ENCODE data around the gene BCR.

Gene BCR

DNA sequence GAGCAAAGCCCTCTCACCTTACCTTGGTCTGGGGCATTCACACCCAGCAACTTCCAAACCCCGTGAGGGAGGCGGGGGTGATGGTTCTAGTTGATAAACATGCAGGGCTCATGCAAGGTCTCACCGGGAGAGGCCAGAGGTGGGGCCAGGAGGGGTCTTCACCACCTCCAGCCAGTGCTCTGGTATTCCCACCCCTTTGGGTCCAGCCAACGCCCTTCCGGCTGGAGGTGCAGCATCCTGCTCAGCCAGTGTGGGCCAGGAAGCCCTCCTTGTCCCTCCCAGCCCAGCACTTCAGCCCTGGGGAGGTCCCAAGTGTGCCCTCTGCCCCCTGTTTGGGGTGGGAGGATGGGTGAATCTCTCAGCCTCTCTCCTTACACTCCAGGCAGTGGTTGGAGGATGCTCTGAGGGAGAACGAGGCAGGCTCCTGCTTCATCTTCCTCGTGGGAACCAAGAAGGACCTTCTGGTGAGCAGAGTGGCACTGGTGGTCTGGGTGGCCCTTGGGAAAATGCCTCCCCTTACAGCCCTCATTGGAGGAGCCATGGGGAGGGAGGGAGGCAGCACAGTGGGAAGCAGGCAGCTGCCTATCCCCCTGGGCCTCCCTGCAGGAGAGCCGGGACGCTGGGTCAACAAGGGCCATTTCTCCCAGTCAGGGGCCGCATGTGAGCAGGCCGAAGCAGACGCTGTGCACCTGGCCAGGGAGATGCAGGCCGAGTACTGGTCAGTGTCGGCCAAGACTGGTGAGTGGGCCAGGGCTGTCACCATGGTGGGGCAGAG is 21.6 kb upstream of the BCR start:
- Histone ChIP-seq H3K27ac (ENCODE audit: low read depth, low read length) (no peak overlapping the region), H3K36me3 (ENCODE audit: control insufficient read depth in 1 of 2, insufficient read depth in 2 of 2, low read length in 2 of 2) (no peaks in the 10 kb centered on the region), H3K9me3 (ENCODE audit: control insufficient read depth in 1 of 2, low read length in 2 of 2) (no peaks in the 10 kb centered on the region), H3K4me3 (ENCODE audit: low read depth in 1 of 2, low read length in 2 of 2) (no peak overlapping the region), H3K4me1 (ENCODE audit: control insufficient read depth in 1 of 2, insufficient read depth in 2 of 2, low read length in 2 of 2) (peaks cover 0 to 9% of the 10 kb centered on the region in 2 donors), H3K9ac (ENCODE audit: low read depth in 1 of 2, low read length in 2 of 2) (no peak overlapping the region), H3K27me3 (ENCODE audit: control insufficient read depth in 1 of 2, insufficient read depth in 2 of 2, low read length in 2 of 2) (no peaks in the 10 kb centered on the region)

DNA sequence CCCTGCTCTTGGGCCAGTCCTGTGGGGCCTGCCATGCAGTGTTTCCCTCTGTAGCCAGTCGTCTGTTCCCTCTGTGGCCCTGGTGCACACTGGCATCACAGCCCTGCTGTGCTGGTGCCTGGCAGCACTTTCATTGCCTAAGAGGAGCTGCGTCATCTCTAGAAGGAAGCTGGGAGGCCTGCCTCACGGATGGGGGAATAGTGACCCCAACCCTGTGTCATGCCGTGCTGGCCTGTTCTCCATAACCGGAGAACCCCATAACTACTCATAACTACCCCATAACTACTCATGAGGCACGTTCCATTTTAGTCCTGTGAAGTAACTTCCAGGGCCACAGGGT is 21.0 kb upstream of the BCR start:
- Histone ChIP-seq H3K9me3 (ENCODE audit: control insufficient read depth in 1 of 2, low read length in 2 of 2) (no peaks in the 10 kb centered on the region), H3K27me3 (ENCODE audit: control insufficient read depth in 1 of 2, insufficient read depth in 2 of 2, low read length in 2 of 2) (no peaks in the 10 kb centered on the region), H3K36me3 (ENCODE audit: control insufficient read depth in 1 of 2, insufficient read depth in 2 of 2, low read length in 2 of 2) (no peaks in the 10 kb centered on the region), H3K4me3 (ENCODE audit: low read depth in 1 of 2, low read length in 2 of 2) (no peak overlapping the region), H3K4me1 (ENCODE audit: control insufficient read depth in 1 of 2, insufficient read depth in 2 of 2, low read length in 2 of 2) (peaks cover 0 to 9% of the 10 kb centered on the region in 2 donors), H3K27ac (ENCODE audit: low read depth, low read length) (no peak overlapping the region), H3K9ac (ENCODE audit: low read depth in 1 of 2, low read length in 2 of 2) (no peak overlapping the region)

DNA sequence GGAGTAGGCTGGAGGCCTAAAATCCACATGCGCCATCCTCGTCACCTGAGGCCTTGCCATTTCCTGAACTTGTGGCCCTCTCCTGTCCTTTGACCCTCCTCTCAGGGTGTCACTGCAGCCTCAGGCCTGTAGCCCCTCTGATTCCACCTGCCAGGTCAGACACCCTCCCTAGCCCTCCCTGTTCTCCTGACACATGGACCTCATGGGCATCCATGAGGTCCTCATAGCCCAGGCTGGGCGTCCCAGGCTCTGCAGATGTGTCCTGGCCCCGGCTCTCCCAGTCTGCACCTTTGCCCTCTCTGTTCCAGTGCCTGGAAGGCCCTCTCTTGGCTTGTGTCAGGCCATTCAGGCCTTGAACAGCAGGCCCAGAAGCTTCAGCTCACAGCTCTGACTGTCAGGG is 19.3 kb upstream of the BCR start:
- H3K4me3 ChIP-seq (ENCODE audit: low read depth in 1 of 2, low read length in 2 of 2), result no peak overlapping the region
- H3K27ac ChIP-seq (ENCODE audit: low read depth, low read length), result no peak overlapping the region
- no peaks in the 10 kb centered on the region for H3K36me3 ChIP-seq (ENCODE audit: control insufficient read depth in 1 of 2, insufficient read depth in 2 of 2, low read length in 2 of 2)
- H3K9ac ChIP-seq (ENCODE audit: low read depth in 1 of 2, low read length in 2 of 2), result no peak overlapping the region
- peaks cover 0 to 13% of the 10 kb centered on the region in 2 donors for H3K4me1 ChIP-seq (ENCODE audit: control insufficient read depth in 1 of 2, insufficient read depth in 2 of 2, low read length in 2 of 2)
- H3K27me3 ChIP-seq (ENCODE audit: control insufficient read depth in 1 of 2, insufficient read depth in 2 of 2, low read length in 2 of 2), result no peaks in the 10 kb centered on the region
- no peaks in the 10 kb centered on the region for H3K9me3 ChIP-seq (ENCODE audit: control insufficient read depth in 1 of 2, low read length in 2 of 2)

DNA sequence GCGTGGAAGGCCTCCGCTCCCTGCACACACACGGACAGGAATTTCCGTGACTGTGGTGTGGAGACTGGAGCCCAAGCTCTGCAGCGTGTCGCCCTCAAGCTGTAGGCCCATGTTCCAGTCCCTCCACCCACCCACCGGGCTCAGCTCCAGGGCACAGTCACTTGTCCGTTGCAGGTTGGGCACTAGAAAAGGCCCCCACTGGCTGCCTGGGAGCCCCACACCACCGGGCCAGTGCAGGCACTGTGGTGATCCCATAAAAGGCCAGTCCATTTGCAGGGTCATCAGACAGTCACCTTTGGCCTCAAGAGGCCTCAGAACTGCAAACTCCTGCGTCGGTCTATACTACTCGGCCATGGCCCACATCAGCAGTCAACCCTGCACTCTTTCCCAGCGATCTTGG is 18.7 kb upstream of the BCR start:
- no peaks in the 10 kb centered on the region for H3K36me3 ChIP-seq (ENCODE audit: control insufficient read depth in 1 of 2, insufficient read depth in 2 of 2, low read length in 2 of 2)
- no peak overlapping the region for H3K27ac ChIP-seq (ENCODE audit: low read depth, low read length)
- no peaks in the 10 kb centered on the region for H3K27me3 ChIP-seq (ENCODE audit: control insufficient read depth in 1 of 2, insufficient read depth in 2 of 2, low read length in 2 of 2)
- peaks cover 0 to 13% of the 10 kb centered on the region in 2 donors for H3K4me1 ChIP-seq (ENCODE audit: control insufficient read depth in 1 of 2, insufficient read depth in 2 of 2, low read length in 2 of 2)
- no peak overlapping the region for H3K4me3 ChIP-seq (ENCODE audit: low read depth in 1 of 2, low read length in 2 of 2)
- no peaks in the 10 kb centered on the region for H3K9me3 ChIP-seq (ENCODE audit: control insufficient read depth in 1 of 2, low read length in 2 of 2)
- no peak overlapping the region for H3K9ac ChIP-seq (ENCODE audit: low read depth in 1 of 2, low read length in 2 of 2)

DNA sequence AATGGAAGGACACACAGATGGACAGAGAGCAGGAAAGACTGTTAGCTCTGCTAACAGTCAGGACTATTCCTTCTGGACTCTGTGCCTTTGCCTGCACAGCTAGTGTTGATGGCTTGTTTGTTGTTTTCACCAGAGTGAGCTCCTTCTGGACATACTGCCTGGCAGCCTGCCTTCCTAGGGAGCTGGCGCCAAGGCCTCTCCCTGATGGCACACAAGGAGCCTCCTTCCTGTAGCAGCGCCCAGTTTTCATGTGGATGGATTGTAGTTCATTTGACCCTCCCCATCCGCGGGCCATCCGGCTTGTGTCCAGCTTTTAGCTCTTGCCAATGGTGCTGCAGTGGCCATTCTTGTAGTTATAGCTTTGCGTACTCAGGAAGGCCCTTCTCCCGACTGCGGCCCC is 16.6 kb upstream of the BCR start:
- Histone ChIP-seq H3K4me1 (ENCODE audit: control insufficient read depth in 1 of 2, insufficient read depth in 2 of 2, low read length in 2 of 2) (peaks cover 0 to 3% of the 10 kb centered on the region in 2 donors), H3K27me3 (ENCODE audit: control insufficient read depth in 1 of 2, insufficient read depth in 2 of 2, low read length in 2 of 2) (no peaks in the 10 kb centered on the region), H3K9ac (ENCODE audit: low read depth in 1 of 2, low read length in 2 of 2) (no peak overlapping the region), H3K27ac (ENCODE audit: low read depth, low read length) (no peak overlapping the region), H3K9me3 (ENCODE audit: control insufficient read depth in 1 of 2, low read length in 2 of 2) (no peaks in the 10 kb centered on the region), H3K4me3 (ENCODE audit: low read depth in 1 of 2, low read length in 2 of 2) (no peak overlapping the region), H3K36me3 (ENCODE audit: control insufficient read depth in 1 of 2, insufficient read depth in 2 of 2, low read length in 2 of 2) (no peaks in the 10 kb centered on the region)

DNA sequence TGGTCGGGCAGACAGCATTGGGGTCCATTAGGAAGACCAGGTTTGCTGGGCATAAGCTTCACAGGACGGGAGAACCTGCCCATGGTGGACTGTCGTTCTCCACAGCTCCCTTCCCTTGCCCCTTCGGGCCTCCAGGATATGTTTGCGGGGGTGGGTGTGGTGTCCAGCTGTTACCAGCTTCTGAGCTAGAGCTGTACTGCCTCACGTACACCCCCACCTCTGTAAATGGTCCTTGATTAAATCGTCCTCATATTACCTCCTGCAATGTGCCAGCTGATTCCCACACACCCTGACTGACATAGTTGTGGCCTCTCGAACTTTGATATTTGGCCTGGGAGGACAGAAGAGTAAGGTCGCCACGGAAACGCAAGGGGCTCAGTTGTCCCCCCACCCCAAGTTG is 16.2 kb upstream of the BCR start:
- no peaks in the 10 kb centered on the region for H3K27me3 ChIP-seq (ENCODE audit: control insufficient read depth in 1 of 2, insufficient read depth in 2 of 2, low read length in 2 of 2)
- H3K4me3 ChIP-seq (ENCODE audit: low read depth in 1 of 2, low read length in 2 of 2), result no peak overlapping the region
- no peaks in the 10 kb centered on the region for H3K9me3 ChIP-seq (ENCODE audit: control insufficient read depth in 1 of 2, low read length in 2 of 2)
- no peaks in the 10 kb centered on the region for H3K36me3 ChIP-seq (ENCODE audit: control insufficient read depth in 1 of 2, insufficient read depth in 2 of 2, low read length in 2 of 2)
- H3K9ac ChIP-seq (ENCODE audit: low read depth in 1 of 2, low read length in 2 of 2), result no peak overlapping the region
- H3K4me1 ChIP-seq (ENCODE audit: control insufficient read depth in 1 of 2, insufficient read depth in 2 of 2, low read length in 2 of 2), result peaks cover 0 to 3% of the 10 kb centered on the region in 2 donors
- no peak overlapping the region for H3K27ac ChIP-seq (ENCODE audit: low read depth, low read length)

DNA sequence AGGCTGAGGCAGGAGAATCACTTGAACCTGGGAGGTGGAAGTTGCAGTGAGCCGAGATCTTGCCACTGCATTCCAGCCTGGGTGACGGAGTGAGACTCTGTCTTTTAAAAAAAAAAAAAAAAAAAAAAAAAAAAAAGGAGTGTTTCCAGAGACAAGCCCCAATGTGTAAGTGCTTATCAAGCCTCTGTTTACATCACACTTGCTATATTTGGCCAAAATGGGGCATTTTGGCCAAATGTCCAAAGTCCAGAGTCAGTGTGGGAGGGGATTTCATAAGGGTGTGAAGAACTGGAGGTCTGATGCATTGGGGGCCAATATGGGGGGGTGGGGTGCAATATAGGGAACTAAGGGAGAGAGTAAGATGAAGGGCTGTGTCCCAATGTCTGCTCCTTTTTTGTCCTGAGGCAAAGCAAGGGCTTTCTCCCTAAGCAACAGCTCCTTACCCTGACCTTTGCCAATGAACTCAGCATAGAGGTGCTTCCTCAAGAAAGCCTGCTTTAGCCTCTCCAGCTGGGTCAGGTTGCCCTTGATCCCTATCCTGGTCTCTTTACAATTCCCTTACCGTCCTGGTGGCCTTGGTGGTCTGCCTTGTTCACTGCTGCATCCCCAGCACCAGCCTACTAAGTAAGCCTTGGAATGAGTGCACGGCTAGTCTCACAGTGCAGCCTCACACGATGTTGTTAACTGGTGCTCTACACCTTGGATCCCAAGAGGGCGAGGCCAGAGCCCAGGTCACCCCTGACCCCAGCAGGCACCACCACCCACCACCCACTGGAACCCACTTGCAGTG is 14.1 kb upstream of the BCR start:
- no peak overlapping the region for H3K9ac ChIP-seq (ENCODE audit: low read depth in 1 of 2, low read length in 2 of 2)
- H3K27me3 ChIP-seq (ENCODE audit: control insufficient read depth in 1 of 2, insufficient read depth in 2 of 2, low read length in 2 of 2), result no peaks in the 10 kb centered on the region
- no peak overlapping the region for H3K4me3 ChIP-seq (ENCODE audit: low read depth in 1 of 2, low read length in 2 of 2)
- H3K27ac ChIP-seq (ENCODE audit: low read depth, low read length), result no peak overlapping the region
- H3K4me1 ChIP-seq (ENCODE audit: control insufficient read depth in 1 of 2, insufficient read depth in 2 of 2, low read length in 2 of 2), result peaks cover 0 to 3% of the 10 kb centered on the region in 2 donors
- H3K36me3 ChIP-seq (ENCODE audit: control insufficient read depth in 1 of 2, insufficient read depth in 2 of 2, low read length in 2 of 2), result no peaks in the 10 kb centered on the region
- no peaks in the 10 kb centered on the region for H3K9me3 ChIP-seq (ENCODE audit: control insufficient read depth in 1 of 2, low read length in 2 of 2)

DNA sequence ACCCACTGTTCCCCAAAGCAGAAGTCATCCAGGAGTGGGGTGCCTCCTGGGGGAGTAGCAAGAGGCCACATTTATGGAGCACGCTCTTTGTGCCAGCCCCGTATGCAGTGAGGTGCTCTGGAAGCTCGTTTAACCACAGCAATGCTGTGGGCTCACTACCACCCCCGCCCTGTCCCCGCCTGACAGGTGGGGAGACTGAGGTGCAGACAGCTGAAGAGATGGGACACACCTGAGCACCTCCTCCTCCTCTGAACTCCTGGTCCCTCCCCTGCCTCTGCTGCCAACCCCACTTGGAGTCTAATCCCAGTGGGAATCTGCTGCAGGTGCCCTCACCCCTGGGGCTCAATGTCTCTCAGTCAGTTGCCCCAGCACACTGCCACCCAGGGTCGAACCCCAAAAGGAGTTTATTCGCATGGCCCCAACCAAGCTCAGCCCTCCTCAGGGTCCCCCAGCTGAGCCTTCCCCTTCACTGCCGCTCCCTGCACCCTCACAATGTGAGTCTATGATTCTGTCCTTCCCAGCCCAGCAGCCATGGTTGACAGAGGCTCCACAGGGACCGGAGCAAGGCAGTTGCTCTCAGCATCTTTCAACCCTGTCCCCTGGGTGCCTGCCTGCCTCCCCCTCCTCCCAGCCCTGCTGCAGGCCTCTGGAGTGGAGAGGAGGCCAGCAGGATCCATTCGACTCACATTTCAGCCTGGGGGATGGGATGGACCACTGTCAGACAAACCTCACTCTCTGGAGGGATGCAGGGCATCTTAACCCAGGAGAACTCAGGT is 13.3 kb upstream of the BCR start:
- no peak overlapping the region for H3K9ac ChIP-seq (ENCODE audit: low read depth in 1 of 2, low read length in 2 of 2)
- H3K27ac ChIP-seq (ENCODE audit: low read depth, low read length), result no peak overlapping the region
- H3K27me3 ChIP-seq (ENCODE audit: control insufficient read depth in 1 of 2, insufficient read depth in 2 of 2, low read length in 2 of 2), result no peaks in the 10 kb centered on the region
- H3K9me3 ChIP-seq (ENCODE audit: control insufficient read depth in 1 of 2, low read length in 2 of 2), result no peaks in the 10 kb centered on the region
- H3K4me1 ChIP-seq (ENCODE audit: control insufficient read depth in 1 of 2, insufficient read depth in 2 of 2, low read length in 2 of 2), result peaks cover 0 to 3% of the 10 kb centered on the region in 2 donors
- no peak overlapping the region for H3K4me3 ChIP-seq (ENCODE audit: low read depth in 1 of 2, low read length in 2 of 2)
- H3K36me3 ChIP-seq (ENCODE audit: control insufficient read depth in 1 of 2, insufficient read depth in 2 of 2, low read length in 2 of 2), result no peaks in the 10 kb centered on the region

DNA sequence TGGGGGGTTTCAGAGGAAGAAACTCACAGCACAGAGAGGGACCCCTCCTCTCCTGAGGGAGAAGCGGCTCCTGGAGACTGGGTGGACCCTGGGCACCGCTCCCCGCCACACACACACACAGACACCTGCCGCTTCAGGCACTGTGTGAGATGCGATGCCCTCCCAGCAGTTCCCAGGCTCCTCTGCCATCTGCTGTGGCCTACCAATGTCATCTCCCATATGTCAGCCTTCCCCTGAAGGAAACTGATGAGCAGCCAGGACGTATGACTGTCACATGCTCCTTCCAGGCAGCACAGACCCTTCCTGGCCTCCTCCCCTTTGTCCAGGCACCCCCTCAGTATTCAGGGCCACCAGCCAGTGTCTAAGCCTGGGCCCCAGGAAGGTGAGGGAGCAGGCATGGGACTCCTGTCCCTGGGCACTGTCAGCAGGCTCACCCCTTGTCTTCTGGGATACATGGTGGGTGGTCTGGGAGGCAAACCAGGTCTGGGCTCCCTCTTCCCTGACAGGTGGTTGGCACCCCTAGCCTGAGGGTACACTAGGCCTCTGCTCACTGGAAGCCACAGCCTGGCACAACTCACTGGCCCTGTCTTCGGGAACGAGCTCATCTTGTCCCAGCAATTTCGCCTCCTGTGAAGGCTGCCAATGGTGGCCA is 11.8 kb upstream of the BCR start:
- Histone ChIP-seq H3K9ac (ENCODE audit: low read depth in 1 of 2, low read length in 2 of 2) (no peak overlapping the region), H3K4me1 (ENCODE audit: control insufficient read depth in 1 of 2, insufficient read depth in 2 of 2, low read length in 2 of 2) (peaks cover 0 to 3% of the 10 kb centered on the region in 2 donors), H3K27ac (ENCODE audit: low read depth, low read length) (no peak overlapping the region), H3K4me3 (ENCODE audit: low read depth in 1 of 2, low read length in 2 of 2) (no peak overlapping the region), H3K27me3 (ENCODE audit: control insufficient read depth in 1 of 2, insufficient read depth in 2 of 2, low read length in 2 of 2) (no peaks in the 10 kb centered on the region), H3K9me3 (ENCODE audit: control insufficient read depth in 1 of 2, low read length in 2 of 2) (no peaks in the 10 kb centered on the region), H3K36me3 (ENCODE audit: control insufficient read depth in 1 of 2, insufficient read depth in 2 of 2, low read length in 2 of 2) (no peaks in the 10 kb centered on the region)

DNA sequence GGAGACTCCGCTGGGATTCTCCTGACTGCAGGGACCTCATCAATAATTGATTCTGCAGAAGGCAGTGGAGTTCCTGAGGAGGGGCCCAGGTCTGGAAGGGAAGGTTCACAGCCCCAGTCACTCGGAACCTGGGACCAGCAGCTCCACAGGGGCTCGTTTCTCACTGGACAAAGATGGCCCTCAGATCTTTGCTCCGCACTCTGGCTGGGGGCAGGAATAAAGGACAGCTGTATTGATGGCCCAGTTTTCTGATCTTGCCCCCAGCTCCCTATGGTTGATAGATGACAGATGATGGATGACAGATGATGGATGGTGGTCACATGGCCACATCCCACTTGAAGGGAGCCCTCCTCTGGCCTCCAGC is 11.3 kb upstream of the BCR start:
- no peaks in the 10 kb centered on the region for H3K9me3 ChIP-seq (ENCODE audit: control insufficient read depth in 1 of 2, low read length in 2 of 2)
- H3K36me3 ChIP-seq (ENCODE audit: control insufficient read depth in 1 of 2, insufficient read depth in 2 of 2, low read length in 2 of 2), result no peaks in the 10 kb centered on the region
- no peaks in the 10 kb centered on the region for H3K27me3 ChIP-seq (ENCODE audit: control insufficient read depth in 1 of 2, insufficient read depth in 2 of 2, low read length in 2 of 2)

More for the DNA sequence above, 11.3 kb upstream of the BCR start:
- Histone ChIP-seq H3K4me1 (ENCODE audit: control insufficient read depth in 1 of 2, insufficient read depth in 2 of 2, low read length in 2 of 2) (peaks cover 0 to 3% of the 10 kb centered on the region in 2 donors), H3K4me3 (ENCODE audit: low read depth in 1 of 2, low read length in 2 of 2) (no peak overlapping the region), H3K9ac (ENCODE audit: low read depth in 1 of 2, low read length in 2 of 2) (no peak overlapping the region), H3K27ac (ENCODE audit: low read depth, low read length) (no peak overlapping the region)

Measured in duodenal mucosa (tissue), 2 donors.